PC-3 (cell line): ENCODE results near the gene CPLANE2. TPM values are rescaled to one million over a fixed set of nuclear protein-coding genes. Genes with fewer than 3 reads are reported as not detected.
"Not testable (repeated sequence)": the region's sequence is repeated elsewhere in the genome, so short reads cannot be mapped to it uniquely, and the experiment has no call there.

Experiments used
- ATAC-seq: fragments of 200-7000 bp; cut with Tn5 transposase; 2 replicates; pipeline ENCODE4 v1.9.1; 2020; ENCODE audit warnings: mild to moderate bottlenecking, moderate library complexity
- BruUV-seq: library from RNA; stranded (reverse); fragments of 400-500 nt; replicated peaks from 2 replicates; lab custom pipeline; 2021; lab: Mats Ljungman, UMichigan
- CTCF ChIA-PET: fragments of 300-600 bp; sonication (Branson Sonifier 250); formaldehyde crosslinking; loops from one replicate; lab custom pipeline; 2022; ENCODE audit warnings: antibody characterized with exemption; lab: Charles Lee
- POLR2A ChIA-PET: fragments of 300-600 bp; sonication (Branson Sonifier 250); formaldehyde crosslinking; loops from one replicate; lab custom pipeline; 2022; ENCODE audit warnings: antibody characterized with exemption; ENCODE audit not compliant: unreplicated experiment; lab: Charles Lee
- DNase-seq: peaks from one replicate; pipeline ENCODE4 v3.0.0-alpha.2; 2015
- H2AFZ ChIP-seq: fragments of 300-600 bp; sonication (generic); 2 replicates; pipeline ENCODE4 v1.6.0; 2016; ENCODE audit warnings: antibody characterized with exemption, low read length
- H3F3A ChIP-seq: fragments of 300-600 bp; sonication (generic); one replicate; pipeline ENCODE4 v1.6.0; 2017; ENCODE audit warnings: antibody characterized with exemption, low read length, control low read depth, mild to moderate bottlenecking; ENCODE audit not compliant: unreplicated experiment
- H3K27ac ChIP-seq: fragments of 300-600 bp; sonication (generic); 2 replicates; pipeline ENCODE4 v1.5.1; 2016; ENCODE audit warnings: mild to moderate bottlenecking, low read length
- H3K27me3 ChIP-seq: fragments of 300-600 bp; sonication (generic); 2 replicates; pipeline ENCODE4 v1.6.1; 2016; ENCODE audit warnings: low read length, mixed read lengths
- H3K36me3 ChIP-seq: fragments of 300-600 bp; sonication (generic); 2 replicates; pipeline ENCODE4 v1.6.1; 2016; ENCODE audit warnings: low read depth, mixed run types, low read length, mixed read lengths
- H3K4me1 ChIP-seq: fragments of 300-600 bp; sonication (generic); 2 replicates; pipeline ENCODE4 v1.5.1; 2016; ENCODE audit warnings: low read length; ENCODE audit not compliant: insufficient read depth
- H3K4me2 ChIP-seq: fragments of 300-600 bp; sonication (generic); 2 replicates; pipeline ENCODE4 v1.6.0; 2016; ENCODE audit warnings: low read length
- H3K4me3 ChIP-seq: fragments of 300-600 bp; sonication (generic); 2 replicates; pipeline ENCODE4 v1.5.1; 2016; ENCODE audit warnings: mild to moderate bottlenecking, low read length, mixed read lengths
- H3K79me2 ChIP-seq: fragments of 300-600 bp; sonication (generic); 2 replicates; pipeline ENCODE4 v1.6.1; 2017; ENCODE audit warnings: low read length, mixed read lengths
- H3K9ac ChIP-seq: fragments of 300-600 bp; sonication (generic); 2 replicates; pipeline ENCODE4 v1.6.0; 2016; ENCODE audit warnings: mild to moderate bottlenecking, low read length
- H3K9me2 ChIP-seq: fragments of 300-600 bp; sonication (generic); replicated peaks from 2 replicates; pipeline ENCODE4 v1.6.1; 2016; ENCODE audit warnings: mixed run types, low read length, mixed read lengths
- H3K9me3 ChIP-seq: fragments of 300-600 bp; sonication (generic); 2 replicates; pipeline ENCODE4 v1.6.1; 2016; ENCODE audit warnings: low read length, mixed read lengths
- H4K20me1 ChIP-seq: fragments of 300-600 bp; sonication (generic); 2 replicates; pipeline ENCODE4 v1.6.1; 2016; ENCODE audit warnings: low read length, mixed read lengths
- CTCF ChIP-seq: fragments of 300-600 bp; sonication (generic); conservative IDR thresholded peaks from 2 replicates; pipeline ENCODE4 v1.5.1; 2017; ENCODE audit warnings: antibody characterized with exemption, low read depth, mild to moderate bottlenecking, low read length
- EZH2 ChIP-seq: fragments of 300-600 bp; sonication (generic); IDR thresholded peaks from one replicate; pipeline ENCODE4 v1.6.1; 2017; ENCODE audit warnings: antibody characterized with exemption, mild to moderate bottlenecking, low read length; ENCODE audit not compliant: unreplicated experiment
- EZH2phosphoT487 ChIP-seq: fragments of 300-600 bp; sonication (generic); IDR thresholded peaks from 2 replicates; pipeline ENCODE4 v1.6.1; 2018; ENCODE audit warnings: mild to moderate bottlenecking, antibody characterized with exemption, low read length, borderline replicate concordance
- intact Hi-C: fragments of 100-400 bp; cut with micrococcal nuclease; formaldehyde crosslinking; loops from 2 replicates; pipeline ENCODE4 v1.9.0; 2023
- total RNA-seq: library from RNA; depleted of rRNA; stranded (reverse); fragments of >200 nt; gene quantifications from 2 replicates; pipeline ENCODE4 v1.2.3, GENCODE V29; 2014

Gene CPLANE2
- total RNA-seq, 1 experiment from 2014 or later: 9.6 TPM

DNA sequence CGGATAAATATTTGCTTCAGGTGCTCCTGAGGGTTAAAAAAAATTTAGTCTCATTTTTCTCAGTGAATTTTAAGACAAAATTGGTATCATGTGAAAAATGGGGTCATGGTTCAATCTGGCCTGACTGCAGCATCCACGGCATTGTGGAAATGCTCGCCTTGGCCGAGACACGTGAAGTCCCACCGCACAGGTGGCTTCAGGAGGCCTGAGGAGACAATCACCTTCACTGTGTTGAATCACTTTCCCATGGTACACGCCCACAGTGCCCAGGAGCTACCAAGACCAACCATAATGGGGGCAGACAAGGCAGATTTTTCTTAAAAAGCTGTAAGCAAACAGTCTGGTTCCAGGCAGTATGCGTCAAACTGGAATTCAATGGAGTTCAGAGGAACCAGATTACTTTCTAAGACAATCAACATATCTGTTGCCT lies 11.0 kb upstream of the CPLANE2 start:
- CTCF ChIA-PET: no interaction called here
- POLR2A ChIA-PET: interaction anchor here (1.2 kb wide), 1 partner anchor 31 kb away, joined by 3 read pairs; no protein-coding TSS in a partner anchor
- BruUV-seq: no TSS peak

GRCh38 chr1:16247441-16247840 lies 10.5 kb upstream of the CPLANE2 start:
- Histone ChIP-seq H3K4me3 (no peak overlapping the region), H3K79me2 (no peaks in the 10 kb centered on the region), H3K9me3 (no peaks in the 10 kb centered on the region), H3K27ac (no peak overlapping the region), H3K27me3 (no peaks in the 10 kb centered on the region), H4K20me1 (0 out of 2 replicates have a peak, but pooled peaks cover 3% of the 10 kb centered on the region), H3K4me1 (peaks cover 32% of the 10 kb centered on the region), H3K9ac (no peak overlapping the region), H2AFZ (no peak overlapping the region), H3K4me2 (no peak overlapping the region), H3F3A (no peaks in the 10 kb centered on the region), H3K36me3 (peaks cover 14% of the 10 kb centered on the region; the same call in 1 of the 2 replicates), H3K9me2 (no peaks in the 10 kb centered on the region)
- BruUV-seq: no TSS peak
- no peak for TF ChIP-seq EZH2
- no peak for TF ChIP-seq EZH2phosphoT487
- TF ChIP-seq CTCF: no peak
- no peak for DNase-seq
- intact Hi-C loops: no loop called here
- CTCF ChIA-PET: no interaction called here
- ATAC-seq: no peak
- POLR2A ChIA-PET: interaction anchor here (1.2 kb wide), 1 partner anchor 30 kb away, joined by 3 read pairs; no protein-coding TSS in a partner anchor

More for the DNA sequence above, 11.0 kb upstream of the CPLANE2 start:
- H3K4me2 ChIP-seq: peak overlapping the region; percentile 12; the same call in 1 of the 2 replicates
- no peaks in the 10 kb centered on the region for H3K79me2 ChIP-seq
- H3K27me3 ChIP-seq: no peaks in the 10 kb centered on the region
- H3K36me3 ChIP-seq: peaks cover 15% of the 10 kb centered on the region; the same call in 1 of the 2 replicates
- no peak overlapping the region for H3K4me3 ChIP-seq
- H4K20me1 ChIP-seq: 0 out of 2 replicates have a peak, but pooled peaks cover 3% of the 10 kb centered on the region
- TF ChIP-seq EZH2phosphoT487: no peak
- no peak for TF ChIP-seq CTCF
- TF ChIP-seq EZH2: no peak
- no peak overlapping the region for H2AFZ ChIP-seq
- H3F3A ChIP-seq: no peaks in the 10 kb centered on the region
- H3K27ac ChIP-seq: peak overlapping the region; percentile 52
- H3K9ac ChIP-seq: no peak overlapping the region
- H3K9me3 ChIP-seq: no peaks in the 10 kb centered on the region
- peaks cover 38% of the 10 kb centered on the region for H3K4me1 ChIP-seq
- ATAC-seq: no peak
- no peak for DNase-seq
- no peaks in the 10 kb centered on the region for H3K9me2 ChIP-seq
- intact Hi-C loops: no loop called here

DNA sequence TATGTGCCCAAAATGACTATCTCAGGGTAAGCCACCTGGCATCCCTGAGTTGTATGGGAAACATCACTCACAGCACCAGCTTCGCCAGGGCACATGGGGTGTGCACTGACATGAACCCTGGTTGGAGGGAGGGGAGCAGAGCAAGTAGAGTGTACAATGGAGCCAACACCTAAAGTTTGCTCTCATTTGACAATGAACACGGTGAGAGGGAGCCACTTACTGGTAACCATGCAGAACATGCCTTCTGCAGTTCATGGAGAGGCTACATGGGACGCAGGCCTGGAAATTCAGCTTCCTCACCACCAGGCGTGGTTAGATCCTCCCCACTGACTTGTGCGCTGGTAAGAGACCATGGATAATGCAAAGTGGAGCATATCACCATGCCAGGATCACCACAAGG lies 10.0 kb upstream of the CPLANE2 start:
- intact Hi-C loops: no loop called here
- CTCF ChIA-PET: no interaction called here
- DNase-seq: no peak

GRCh38 chr1:16246239-16246638 lies 9.3 kb upstream of the CPLANE2 start:
- H3K27ac ChIP-seq, DNase-seq, H2AFZ ChIP-seq, H3K36me3 ChIP-seq, H3K4me2 ChIP-seq, H3K79me2 ChIP-seq, intact Hi-C loops, CTCF ChIA-PET, H3K9me3 ChIP-seq, H3K9ac ChIP-seq, H4K20me1 ChIP-seq, H3K9me2 ChIP-seq, POLR2A ChIA-PET, BruUV-seq, H3K4me3 ChIP-seq, H3K27me3 ChIP-seq, H3F3A ChIP-seq, ATAC-seq: not testable (repeated sequence)
- peaks cover 26% of the 10 kb centered on the region for H3K4me1 ChIP-seq

More for the DNA sequence above, 10.0 kb upstream of the CPLANE2 start:
- Histone ChIP-seq H3K4me2 (no peak overlapping the region), H3K9me3 (no peaks in the 10 kb centered on the region), H3K9ac (no peak overlapping the region), H3K4me1 (peaks cover 27% of the 10 kb centered on the region), H2AFZ (no peak overlapping the region), H4K20me1 (0 out of 2 replicates have a peak, but pooled peaks cover 3% of the 10 kb centered on the region), H3K79me2 (no peaks in the 10 kb centered on the region), H3K4me3 (no peak overlapping the region), H3K9me2 (no peaks in the 10 kb centered on the region), H3F3A (no peaks in the 10 kb centered on the region), H3K36me3 (peaks cover 10% of the 10 kb centered on the region; the same call in 1 of the 2 replicates), H3K27me3 (no peaks in the 10 kb centered on the region), H3K27ac (no peak overlapping the region)
- no TSS peak for BruUV-seq
- ATAC-seq: no peak
- no peak for TF ChIP-seq EZH2phosphoT487
- no peak for TF ChIP-seq EZH2
- no peak for TF ChIP-seq CTCF
- POLR2A ChIA-PET: no interaction called here
